GM12878 (cell line): ENCODE measurements around the gene PRDM16.

Experiments used
- BCL11A ChIP-seq: IDR thresholded peaks from 2 replicates; pipeline ENCODE4 v1.6.1; 2011; ENCODE audit warnings: low read depth, low read length
- CEBPB ChIP-seq, 2 experiments: fragments of 150-350 bp in 1 of 2; IDR thresholded peaks; 2 replicates each; pipeline ENCODE4 v1.6.1; 2012 to 2014; ENCODE audit warnings: low read depth in 2 of 2, low read length in 2 of 2, borderline replicate concordance in 1 of 2, inconsistent platforms in 1 of 2
- CTCF ChIP-seq, 3 experiments: IDR thresholded peaks in 2 of 3; conservative IDR thresholded peaks in 1 of 3; 2 replicates each; pipeline ENCODE4 v1.5.1; 2011; ENCODE audit warnings: low read depth in 3 of 3, low read length in 3 of 3, mild to moderate bottlenecking in 3 of 3, control low read depth in 2 of 3, moderate library complexity in 2 of 3, inconsistent platforms in 1 of 3, mixed read lengths in 1 of 3; ENCODE audit not compliant: control insufficient read depth in 2 of 3, insufficient read depth in 1 of 3; ENCODE audit errors: extremely low read depth in 1 of 3
- EGR1 ChIP-seq, 2 experiments: IDR thresholded peaks; 1 replicate in 1 of 2; 2 replicates in 1 of 2; pipeline ENCODE4 v1.6.1; 2011 to 2012; ENCODE audit warnings: low read depth in 2 of 2, low read length in 2 of 2, borderline replicate concordance in 1 of 2, mild to moderate bottlenecking in 1 of 2, moderate library complexity in 1 of 2
- EZH2 ChIP-seq: IDR thresholded peaks from 2 replicates; pipeline ENCODE4 v1.6.1; 2012; ENCODE audit warnings: low read depth, mild to moderate bottlenecking, control low read depth, inconsistent platforms, low read length, borderline replicate concordance; ENCODE audit not compliant: control insufficient read depth
- MAX ChIP-seq: IDR thresholded peaks from 2 replicates; pipeline ENCODE4 v1.6.1; 2012; ENCODE audit warnings: low read depth, low read length, improper control_type of control experiment
- MLLT1 ChIP-seq: fragments of 450-650 bp; IDR thresholded peaks from 2 replicates; pipeline ENCODE4 v1.6.1; 2016; ENCODE audit warnings: mild to moderate bottlenecking
- POLR2A ChIP-seq: IDR thresholded peaks from 2 replicates; pipeline ENCODE4 v1.6.1; 2011; ENCODE audit warnings: low read depth, mild to moderate bottlenecking, low read length
- SPI1 ChIP-seq: IDR thresholded peaks from 2 replicates; pipeline ENCODE4 v1.6.1; 2011; ENCODE audit warnings: low read depth, mild to moderate bottlenecking, low read length, moderate library complexity, borderline replicate concordance; ENCODE audit not compliant: insufficient read depth
- TAF1 ChIP-seq: IDR thresholded peaks from 2 replicates; pipeline ENCODE4 v1.6.1; 2011; ENCODE audit warnings: mild to moderate bottlenecking, low read depth, low read length, borderline replicate concordance
- USF2 ChIP-seq: IDR thresholded peaks from 2 replicates; pipeline ENCODE4 v1.6.1; 2011; ENCODE audit warnings: low read depth, low read length, improper control_type of control experiment, borderline replicate concordance

GRCh38 chr1:3092530-3092929 lies 23.5 kb downstream of the PRDM16 start:
- TF ChIP-seq CTCF (IDR thresholded peaks at IDR 0.05 in 2 of 3, conservative IDR thresholded peaks at IDR 0.05 in 1 of 3; ENCODE audit: control insufficient read depth in 2 of 3, extremely low read depth in 1 of 3, insufficient read depth in 1 of 3, low read depth in 3 of 3, low read length in 3 of 3) (no peak), POLR2A (no peak), MLLT1 (no peak), MAX (no peak), SPI1 (no peak), USF2 (no peak), EZH2 (no peak), EGR1 (IDR thresholded peaks at IDR 0.05; ENCODE audit: borderline replicate concordance in 1 of 2, low read depth in 2 of 2, low read length in 2 of 2) (no peak), CEBPB (IDR thresholded peaks at IDR 0.05; ENCODE audit: borderline replicate concordance in 1 of 2, low read depth in 2 of 2, low read length in 2 of 2) (no peak), BCL11A (no peak), TAF1 (no peak)
